SK-N-SH (cell line): ENCODE results near the gene STK17B. TPM values are rescaled to one million over a fixed set of nuclear protein-coding genes. Genes with fewer than 3 reads are reported as not detected.

Experiments
- CTCF ChIA-PET: fragments of 300-600, 350-600 bp; formaldehyde crosslinking; extraction: SDS; loops from one replicate; lab custom pipeline; 2021; lab: Yijun Ruan, JAX
- POLR2A ChIA-PET: fragments of 350-600 bp; sonication (Branson Sonifier 250); formaldehyde crosslinking; extraction: SDS; loops from one replicate; lab custom pipeline; 2020; ENCODE audit warnings: antibody characterized with exemption, inconsistent platforms; lab: Yijun Ruan, JAX
- DNase-seq: peaks from one replicate; pipeline ENCODE4 v3.0.0; 2012
- H2AFZ ChIP-seq: fragments of 200-600 bp; sonication (generic); 2 replicates; pipeline ENCODE4 v1.8.1; 2016; ENCODE audit warnings: antibody characterized with exemption, mild to moderate bottlenecking, low read depth
- H3F3A ChIP-seq: fragments of 200-600 bp; sonication (generic); replicated peaks from 2 replicates; pipeline ENCODE3; 2016; ENCODE audit warnings: antibody characterized with exemption, mild to moderate bottlenecking; ENCODE audit not compliant: insufficient read depth
- H3K27ac ChIP-seq, 2 experiments: fragments of 200-500 bp in 1 of 2; fragments of 200-600 bp in 1 of 2; sonication (Bioruptor generic) in 1 of 2; sonication (generic), shearing (Covaris generic) in 1 of 2; 2 replicates each; pipeline versions ENCODE4 v1.5.1 to v1.6.1; 2014 to 2016; ENCODE audit warnings: low read depth in 2 of 2, inconsistent platforms in 1 of 2, low read length in 1 of 2, mild to moderate bottlenecking in 1 of 2, mixed read lengths in 1 of 2
- H3K27me3 ChIP-seq: fragments of 200-600 bp; sonication (generic), shearing (Covaris generic); 2 replicates; pipeline ENCODE4 v1.6.1; 2016; ENCODE audit warnings: mixed run types; ENCODE audit not compliant: insufficient read depth
- H3K36me3 ChIP-seq, 2 experiments: fragments of 200-500 bp in 1 of 2; fragments of 200-600 bp in 1 of 2; sonication (Bioruptor generic) in 1 of 2; sonication (generic) in 1 of 2; replicated peaks in 1 of 2; 2 replicates each; pipeline versions ENCODE3 to v1.5.1; 2014 to 2016; ENCODE audit warnings: low read length in 1 of 2, mild to moderate bottlenecking in 1 of 2; ENCODE audit not compliant: insufficient read depth in 2 of 2, control insufficient read depth in 1 of 2
- H3K4me1 ChIP-seq, 2 experiments: fragments of 200-500 bp in 1 of 2; fragments of 200-600 bp in 1 of 2; sonication (Bioruptor generic) in 1 of 2; sonication (generic), shearing (Covaris generic) in 1 of 2; 2 replicates each; pipeline versions ENCODE4 v1.5.1 to v1.6.1; 2014 to 2016; ENCODE audit warnings: low read depth in 1 of 2, low read length in 1 of 2, mixed run types in 1 of 2; ENCODE audit not compliant: insufficient read depth in 2 of 2, control insufficient read depth in 1 of 2
- H3K4me2 ChIP-seq: fragments of 200-600 bp; sonication (generic), shearing (Covaris generic); 2 replicates; pipeline ENCODE4 v1.6.1; 2017; ENCODE audit warnings: mixed run types
- H3K4me3 ChIP-seq, 2 experiments: fragments of 200-500 bp in 1 of 2; fragments of 200-600 bp in 1 of 2; sonication (Bioruptor generic) in 1 of 2; sonication (generic), shearing (Covaris generic) in 1 of 2; 2 replicates each; pipeline versions ENCODE4 v1.5.1 to v1.8.1; 2014 to 2016; ENCODE audit warnings: low read depth in 2 of 2, inconsistent platforms in 1 of 2, low read length in 1 of 2, mild to moderate bottlenecking in 1 of 2, mixed read lengths in 1 of 2, moderate library complexity in 1 of 2
- H3K79me2 ChIP-seq: fragments of 200-600 bp; sonication (generic); 2 replicates; pipeline ENCODE4 v1.8.1; 2017; ENCODE audit warnings: mild to moderate bottlenecking; ENCODE audit not compliant: insufficient read depth
- H3K9ac ChIP-seq: fragments of 200-600 bp; sonication (generic); 2 replicates; pipeline ENCODE4 v1.6.1; 2017; ENCODE audit warnings: mixed run types
- H3K9me2 ChIP-seq: fragments of 200-600 bp; sonication (generic); 2 replicates; pipeline ENCODE4 v1.6.1; 2017; ENCODE audit warnings: mixed run types
- H3K9me3 ChIP-seq: fragments of 200-600 bp; sonication (generic); 2 replicates; pipeline ENCODE4 v1.6.1; 2017; ENCODE audit warnings: mixed run types, mild to moderate bottlenecking, moderate library complexity
- H4K20me1 ChIP-seq: fragments of 200-600 bp; sonication (generic); 2 replicates; pipeline ENCODE4 v1.6.1; 2017; ENCODE audit warnings: mild to moderate bottlenecking, mixed run types; ENCODE audit not compliant: insufficient read depth
- CHD2 ChIP-seq: fragments of 150-350 bp; IDR thresholded peaks from 2 replicates; pipeline ENCODE4 v1.6.1; 2018; ENCODE audit warnings: low read length; ENCODE audit not compliant: partially characterized antibody
- ELF1 ChIP-seq: IDR thresholded peaks from 2 replicates; pipeline ENCODE4 v1.4.0; 2012
- EP300 ChIP-seq, 2 experiments: IDR thresholded peaks; 2 replicates each; pipeline versions ENCODE4 v1.4.0 to v1.6.1; 2012; ENCODE audit warnings: borderline replicate concordance in 1 of 2, low read depth in 1 of 2, low read length in 1 of 2
- GABPA ChIP-seq: IDR thresholded peaks from 2 replicates; pipeline ENCODE4 v1.4.0; 2012; ENCODE audit warnings: low read depth, mild to moderate bottlenecking
- MEF2A ChIP-seq: IDR thresholded peaks from 2 replicates; pipeline ENCODE4 v1.4.0; 2012; ENCODE audit warnings: low read depth, borderline replicate concordance
- MXI1 ChIP-seq: IDR thresholded peaks from 2 replicates; pipeline ENCODE4 v1.6.1; 2012; ENCODE audit warnings: mild to moderate bottlenecking, low read depth, low read length, improper control_type of control experiment
- NFIC ChIP-seq: IDR thresholded peaks from 2 replicates; pipeline ENCODE4 v1.4.0; 2012; ENCODE audit warnings: borderline replicate concordance
- NRF1 ChIP-seq: IDR thresholded peaks from 2 replicates; pipeline ENCODE4 v1.6.1; 2012; ENCODE audit warnings: low read depth, mild to moderate bottlenecking, low read length
- POLR2AphosphoS5 ChIP-seq: IDR thresholded peaks from 2 replicates; pipeline ENCODE4 v1.6.1; 2012; ENCODE audit warnings: low read depth, low read length
- RAD21 ChIP-seq: IDR thresholded peaks from 2 replicates; pipeline ENCODE4 v1.6.1; 2012; ENCODE audit warnings: mild to moderate bottlenecking, low read length
- RXRA ChIP-seq: IDR thresholded peaks from 2 replicates; pipeline ENCODE4 v1.4.0; 2012; ENCODE audit warnings: low read depth, mild to moderate bottlenecking, borderline replicate concordance
- SMC3 ChIP-seq: IDR thresholded peaks from 2 replicates; pipeline ENCODE4 v1.6.1; 2012; ENCODE audit warnings: low read depth, low read length, improper control_type of control experiment
- TAF1 ChIP-seq: IDR thresholded peaks from 2 replicates; pipeline ENCODE4 v1.6.1; 2012; ENCODE audit warnings: low read depth, mild to moderate bottlenecking, low read length, moderate library complexity, borderline replicate concordance
- TCF12 ChIP-seq: IDR thresholded peaks from 2 replicates; pipeline ENCODE4 v1.4.0; 2012
- WGBS: methylation state at CpG from one replicate; pipeline ENCODE4 v1.1.6; 2017; ENCODE audit warnings: low lambda C conversion rate; 5-methylcytosine and 5-hydroxymethylcytosine counted together
- polyA plus RNA-seq, 3 experiments: library from polyadenylated mRNA; depleted of rRNA; stranded (reverse); fragments of >200 nt; gene quantifications; 2 replicates each; pipeline ENCODE4 v1.2.3, GENCODE V29; 2012
- TF ChIP-seq, protein P1 (sequence below): fragments of 200-600 bp; sonication (generic); IDR thresholded peaks from 2 replicates; pipeline ENCODE4 v1.6.1; 2017; ENCODE audit warnings: antibody characterized with exemption, mild to moderate bottlenecking, moderate library complexity
- TF ChIP-seq, protein P2 (sequence below): IDR thresholded peaks from 2 replicates; pipeline ENCODE4 v1.6.1; 2012; ENCODE audit warnings: mild to moderate bottlenecking, low read depth, low read length, moderate library complexity
- TF ChIP-seq, protein P3 (sequence below): fragments of 150-350 bp; IDR thresholded peaks from 2 replicates; pipeline ENCODE4 v1.6.1; 2016; ENCODE audit warnings: mild to moderate bottlenecking, low read depth, low read length

The STK17B gene
- polyA plus RNA-seq, 1 of the 3 experiments (the other 2 are of a cell fraction): 5.1 TPM

DNA sequence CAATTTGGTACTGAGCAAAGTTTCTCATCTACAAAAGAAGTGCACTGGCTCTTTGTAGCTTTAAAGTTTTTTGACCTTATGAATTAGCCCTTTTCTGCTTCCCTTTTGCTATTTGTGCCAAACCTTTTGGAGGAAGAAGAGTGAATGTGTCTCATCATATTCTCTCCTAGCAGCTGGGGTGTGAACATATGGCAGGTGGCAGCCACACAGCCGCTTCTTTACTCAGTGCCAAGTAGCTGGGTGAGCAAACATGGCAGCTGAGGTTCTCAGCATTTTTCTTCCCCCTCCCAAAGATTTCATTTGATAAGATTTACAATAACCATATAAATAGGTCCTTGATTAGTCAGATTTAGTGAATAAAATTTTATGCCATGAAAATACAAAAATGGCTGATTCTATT, 46.7 kb upstream of the STK17B start:
- H3K4me2 ChIP-seq: no peak overlapping the region
- TF ChIP-seq SMC3: no peak
- TF ChIP-seq TAF1: no peak
- TF ChIP-seq NFIC: no peak
- TF ChIP-seq EP300 (IDR thresholded peaks at IDR 0.05; ENCODE audit: borderline replicate concordance in 1 of 2, low read depth in 1 of 2, low read length in 1 of 2): no peak
- TF ChIP-seq, protein P1, sequence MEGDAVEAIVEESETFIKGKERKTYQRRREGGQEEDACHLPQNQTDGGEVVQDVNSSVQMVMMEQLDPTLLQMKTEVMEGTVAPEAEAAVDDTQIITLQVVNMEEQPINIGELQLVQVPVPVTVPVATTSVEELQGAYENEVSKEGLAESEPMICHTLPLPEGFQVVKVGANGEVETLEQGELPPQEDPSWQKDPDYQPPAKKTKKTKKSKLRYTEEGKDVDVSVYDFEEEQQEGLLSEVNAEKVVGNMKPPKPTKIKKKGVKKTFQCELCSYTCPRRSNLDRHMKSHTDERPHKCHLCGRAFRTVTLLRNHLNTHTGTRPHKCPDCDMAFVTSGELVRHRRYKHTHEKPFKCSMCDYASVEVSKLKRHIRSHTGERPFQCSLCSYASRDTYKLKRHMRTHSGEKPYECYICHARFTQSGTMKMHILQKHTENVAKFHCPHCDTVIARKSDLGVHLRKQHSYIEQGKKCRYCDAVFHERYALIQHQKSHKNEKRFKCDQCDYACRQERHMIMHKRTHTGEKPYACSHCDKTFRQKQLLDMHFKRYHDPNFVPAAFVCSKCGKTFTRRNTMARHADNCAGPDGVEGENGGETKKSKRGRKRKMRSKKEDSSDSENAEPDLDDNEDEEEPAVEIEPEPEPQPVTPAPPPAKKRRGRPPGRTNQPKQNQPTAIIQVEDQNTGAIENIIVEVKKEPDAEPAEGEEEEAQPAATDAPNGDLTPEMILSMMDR: no peak
- no peak for TF ChIP-seq RXRA
- TF ChIP-seq, protein P2, sequence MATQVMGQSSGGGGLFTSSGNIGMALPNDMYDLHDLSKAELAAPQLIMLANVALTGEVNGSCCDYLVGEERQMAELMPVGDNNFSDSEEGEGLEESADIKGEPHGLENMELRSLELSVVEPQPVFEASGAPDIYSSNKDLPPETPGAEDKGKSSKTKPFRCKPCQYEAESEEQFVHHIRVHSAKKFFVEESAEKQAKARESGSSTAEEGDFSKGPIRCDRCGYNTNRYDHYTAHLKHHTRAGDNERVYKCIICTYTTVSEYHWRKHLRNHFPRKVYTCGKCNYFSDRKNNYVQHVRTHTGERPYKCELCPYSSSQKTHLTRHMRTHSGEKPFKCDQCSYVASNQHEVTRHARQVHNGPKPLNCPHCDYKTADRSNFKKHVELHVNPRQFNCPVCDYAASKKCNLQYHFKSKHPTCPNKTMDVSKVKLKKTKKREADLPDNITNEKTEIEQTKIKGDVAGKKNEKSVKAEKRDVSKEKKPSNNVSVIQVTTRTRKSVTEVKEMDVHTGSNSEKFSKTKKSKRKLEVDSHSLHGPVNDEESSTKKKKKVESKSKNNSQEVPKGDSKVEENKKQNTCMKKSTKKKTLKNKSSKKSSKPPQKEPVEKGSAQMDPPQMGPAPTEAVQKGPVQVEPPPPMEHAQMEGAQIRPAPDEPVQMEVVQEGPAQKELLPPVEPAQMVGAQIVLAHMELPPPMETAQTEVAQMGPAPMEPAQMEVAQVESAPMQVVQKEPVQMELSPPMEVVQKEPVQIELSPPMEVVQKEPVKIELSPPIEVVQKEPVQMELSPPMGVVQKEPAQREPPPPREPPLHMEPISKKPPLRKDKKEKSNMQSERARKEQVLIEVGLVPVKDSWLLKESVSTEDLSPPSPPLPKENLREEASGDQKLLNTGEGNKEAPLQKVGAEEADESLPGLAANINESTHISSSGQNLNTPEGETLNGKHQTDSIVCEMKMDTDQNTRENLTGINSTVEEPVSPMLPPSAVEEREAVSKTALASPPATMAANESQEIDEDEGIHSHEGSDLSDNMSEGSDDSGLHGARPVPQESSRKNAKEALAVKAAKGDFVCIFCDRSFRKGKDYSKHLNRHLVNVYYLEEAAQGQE: no peak
- TF ChIP-seq RAD21: no peak
- TF ChIP-seq, protein P3, sequence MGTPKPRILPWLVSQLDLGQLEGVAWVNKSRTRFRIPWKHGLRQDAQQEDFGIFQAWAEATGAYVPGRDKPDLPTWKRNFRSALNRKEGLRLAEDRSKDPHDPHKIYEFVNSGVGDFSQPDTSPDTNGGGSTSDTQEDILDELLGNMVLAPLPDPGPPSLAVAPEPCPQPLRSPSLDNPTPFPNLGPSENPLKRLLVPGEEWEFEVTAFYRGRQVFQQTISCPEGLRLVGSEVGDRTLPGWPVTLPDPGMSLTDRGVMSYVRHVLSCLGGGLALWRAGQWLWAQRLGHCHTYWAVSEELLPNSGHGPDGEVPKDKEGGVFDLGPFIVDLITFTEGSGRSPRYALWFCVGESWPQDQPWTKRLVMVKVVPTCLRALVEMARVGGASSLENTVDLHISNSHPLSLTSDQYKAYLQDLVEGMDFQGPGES: no peak
- TF ChIP-seq MXI1: no peak
- no peak for TF ChIP-seq TCF12
- TF ChIP-seq NRF1: no peak
- no peak for TF ChIP-seq GABPA
- TF ChIP-seq ELF1: no peak
- no peak for TF ChIP-seq CHD2
- TF ChIP-seq MEF2A: no peak
- no peak for TF ChIP-seq POLR2AphosphoS5
- no peaks in the 10 kb centered on the region for H3K27me3 ChIP-seq
- H3K27ac ChIP-seq: no peak overlapping the region
- H3F3A ChIP-seq: peaks cover 9% of the 10 kb centered on the region
- H2AFZ ChIP-seq: no peak overlapping the region
- H3K9me2 ChIP-seq: no peaks in the 10 kb centered on the region
- H3K4me1 ChIP-seq: no peaks in the 10 kb centered on the region
- H4K20me1 ChIP-seq: no peaks in the 10 kb centered on the region
- ChIA-PET CTCF (interaction anchor here (1.2 kb wide), 1 partner anchor 59 kb away, joined by 4 read pairs; no protein-coding TSS in a partner anchor), POLR2A (no interaction called here)
- H3K9me3 ChIP-seq: no peaks in the 10 kb centered on the region
- no peak overlapping the region for H3K4me3 ChIP-seq
- no peak for DNase-seq
- no peaks in the 10 kb centered on the region for H3K79me2 ChIP-seq
- H3K36me3 ChIP-seq: peaks cover 11 to 97% of the 10 kb centered on the region in 2 experiments
- H3K9ac ChIP-seq: no peak overlapping the region
- 87% methylated on average over 1 of the region's 1 CpG for WGBS
